Activated CD4-positive, CD25-positive, alpha-beta regulatory T cell (primary cell): ENCODE data around the gene DNM3.
A peak's percentile ranks its signal among the peaks of the same experiment; 100 is the strongest.
"Not testable (repeated sequence)": the region's sequence is repeated elsewhere in the genome, so short reads cannot be mapped to it uniquely, and the experiment has no call there.

ENCODE experiments used
- DNase-seq, 4 experiments: peaks; one replicate each; lab custom pipeline; 2025; lab: John Stamatoyannopoulos, UW

Gene DNM3

GRCh38 chr1:172024944-172025738, 183.8 kb downstream of the DNM3 start:
- DNase-seq, result not testable (repeated sequence)

GRCh38 chr1:172040466-172040865, 199.2 kb downstream of the DNM3 start:
- DNase-seq, result no peak

DNA sequence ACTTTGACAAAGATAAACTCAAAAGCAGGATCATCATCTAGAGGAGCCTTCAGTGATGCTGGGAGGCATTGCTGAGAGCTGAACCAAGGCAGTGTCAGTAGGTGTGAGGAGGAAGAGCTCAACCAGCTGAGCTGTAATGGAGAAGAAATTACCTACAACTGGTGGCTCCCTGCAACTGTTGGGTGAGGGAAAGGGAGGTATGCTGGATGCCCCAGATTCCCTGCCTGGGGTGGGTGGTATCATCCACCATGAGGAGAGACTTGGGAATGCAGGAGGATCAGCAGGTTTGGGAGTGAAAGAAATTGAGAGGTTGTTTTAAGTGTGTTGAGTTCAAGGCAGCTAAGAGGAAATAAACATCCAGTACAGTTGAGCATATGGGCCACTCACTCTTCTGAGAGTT, 199.8 kb downstream of the DNM3 start:
- no peak for DNase-seq

- DNase-seq, result no peak
Observed at GRCh38 chr1:172041742-172042141, 200.4 kb downstream of the DNM3 start.

- no peak for DNase-seq
Observed at GRCh38 chr1:172043900-172044299, 202.6 kb downstream of the DNM3 start.

DNA sequence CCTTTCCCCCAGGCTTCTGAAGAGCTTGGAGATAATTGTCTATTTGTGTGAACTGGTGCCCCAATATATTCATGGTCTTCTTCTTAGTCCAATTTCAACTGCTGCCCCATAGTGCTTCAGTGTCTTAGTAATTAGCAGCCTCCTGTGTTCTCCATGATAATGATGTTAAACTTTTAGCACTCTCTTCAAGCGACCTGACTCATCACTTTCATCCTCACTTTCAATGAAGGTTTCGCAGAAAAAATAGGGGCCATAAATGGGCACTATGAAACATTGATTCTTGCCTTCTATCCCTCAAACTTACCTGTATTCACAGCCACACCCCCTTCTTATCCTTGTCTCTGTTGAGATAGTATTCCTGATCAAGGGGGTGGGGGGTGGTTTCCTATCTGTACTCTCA, 210.6 kb downstream of the DNM3 start:
- no peak for DNase-seq

DNA sequence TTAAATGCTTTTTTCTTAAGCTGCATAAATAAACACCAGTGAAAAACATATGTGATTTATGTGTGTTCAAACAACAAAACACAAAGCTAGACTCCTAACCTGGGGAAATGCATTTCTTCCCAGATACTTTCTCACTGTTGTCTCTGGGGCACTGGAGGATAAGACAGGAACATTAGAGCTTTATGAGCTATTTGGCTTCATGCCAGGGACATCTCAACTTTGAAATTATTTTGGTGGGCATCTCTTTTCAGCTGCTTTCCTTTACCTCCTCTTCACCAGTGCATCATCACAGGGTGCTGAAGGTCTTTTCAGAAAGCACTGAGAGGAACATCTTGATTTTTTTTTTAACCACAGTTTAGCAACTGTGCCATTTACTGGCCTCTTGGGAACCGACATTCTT, 212.9 kb downstream of the DNM3 start:
- no peak for DNase-seq

- not testable (repeated sequence) for DNase-seq
Observed at GRCh38 chr1:172055816-172056419, 214.6 kb downstream of the DNM3 start.

- DNase-seq, result no peak
Observed at GRCh38 chr1:172068334-172068733, 227.0 kb downstream of the DNM3 start.

- DNase-seq, result no peak
Observed at GRCh38 chr1:172069051-172069450, 227.8 kb downstream of the DNM3 start.

- DNase-seq, result no peak
Observed at GRCh38 chr1:172069534-172069933, 228.2 kb downstream of the DNM3 start.

- no peak for DNase-seq
Observed at GRCh38 chr1:172070055-172070454, 228.8 kb downstream of the DNM3 start.

DNA sequence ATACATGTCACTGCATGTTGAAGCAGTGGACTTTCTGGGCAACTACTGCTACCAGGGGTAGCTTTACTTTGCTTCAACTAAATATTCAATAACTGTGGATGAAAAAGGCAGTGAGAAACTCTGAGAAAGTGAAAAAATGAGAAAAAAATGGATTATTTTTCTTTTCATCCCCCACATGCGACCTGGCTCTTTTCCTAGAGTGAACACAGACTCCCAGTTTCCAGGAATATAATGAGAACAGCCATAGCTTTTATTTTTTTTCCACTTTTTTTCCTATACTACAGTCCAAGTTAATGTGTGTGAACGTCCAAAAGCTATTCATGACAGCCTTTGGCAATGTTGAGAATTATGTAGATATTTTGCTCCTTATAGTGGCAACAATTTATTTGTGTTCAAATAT, 230.4 kb downstream of the DNM3 start:
- no peak for DNase-seq

GRCh38 chr1:172079859-172080258, 238.6 kb downstream of the DNM3 start:
- DNase-seq, result not testable (repeated sequence)

- DNase-seq, result no peak
Observed at GRCh38 chr1:172083191-172083590, 241.9 kb downstream of the DNM3 start.

DNA sequence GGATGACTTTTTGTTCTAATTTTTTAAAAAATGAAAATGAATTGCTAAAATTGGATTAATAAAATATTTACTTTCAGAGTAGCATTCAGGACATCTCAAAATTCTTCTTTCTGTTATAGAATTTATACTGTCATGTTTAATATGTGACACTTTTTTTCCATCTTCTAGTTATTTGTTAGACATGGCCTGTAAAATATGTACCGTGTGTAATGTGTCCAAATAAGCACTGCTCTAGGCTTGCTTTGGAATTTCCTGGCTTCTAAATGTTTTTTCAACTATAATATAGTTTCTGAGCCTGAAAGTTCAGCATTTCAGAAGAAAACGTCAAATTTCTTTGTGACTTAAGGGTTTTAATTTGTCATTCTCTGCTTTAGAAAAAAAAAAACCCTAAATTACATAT, 243.6 kb downstream of the DNM3 start:
- DNase-seq, result no peak

DNA sequence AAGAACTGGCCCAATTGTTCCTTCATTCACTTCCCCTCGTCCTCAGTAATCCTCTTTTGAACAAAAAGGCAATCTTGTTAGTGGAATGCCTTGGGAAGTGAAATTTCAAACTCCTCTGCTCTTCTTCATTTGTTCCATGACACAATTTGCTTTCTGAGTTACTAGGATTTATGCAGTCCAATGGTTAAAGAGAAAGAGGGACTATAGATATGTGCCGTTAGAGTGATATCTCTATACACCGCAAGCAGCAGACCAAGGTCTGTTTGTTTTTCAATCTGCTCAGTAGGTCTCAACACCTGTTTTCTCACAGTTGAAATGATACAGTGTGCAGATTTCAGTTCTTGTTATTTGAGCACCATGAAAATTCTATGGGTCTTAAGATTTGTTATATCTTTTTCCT, 244.0 kb downstream of the DNM3 start:
- DNase-seq, result no peak

GRCh38 chr1:172086137-172086536, 244.8 kb downstream of the DNM3 start:
- DNase-seq, result no peak

- no peak for DNase-seq
Observed at GRCh38 chr1:172088256-172088655, 247.0 kb downstream of the DNM3 start.

DNA sequence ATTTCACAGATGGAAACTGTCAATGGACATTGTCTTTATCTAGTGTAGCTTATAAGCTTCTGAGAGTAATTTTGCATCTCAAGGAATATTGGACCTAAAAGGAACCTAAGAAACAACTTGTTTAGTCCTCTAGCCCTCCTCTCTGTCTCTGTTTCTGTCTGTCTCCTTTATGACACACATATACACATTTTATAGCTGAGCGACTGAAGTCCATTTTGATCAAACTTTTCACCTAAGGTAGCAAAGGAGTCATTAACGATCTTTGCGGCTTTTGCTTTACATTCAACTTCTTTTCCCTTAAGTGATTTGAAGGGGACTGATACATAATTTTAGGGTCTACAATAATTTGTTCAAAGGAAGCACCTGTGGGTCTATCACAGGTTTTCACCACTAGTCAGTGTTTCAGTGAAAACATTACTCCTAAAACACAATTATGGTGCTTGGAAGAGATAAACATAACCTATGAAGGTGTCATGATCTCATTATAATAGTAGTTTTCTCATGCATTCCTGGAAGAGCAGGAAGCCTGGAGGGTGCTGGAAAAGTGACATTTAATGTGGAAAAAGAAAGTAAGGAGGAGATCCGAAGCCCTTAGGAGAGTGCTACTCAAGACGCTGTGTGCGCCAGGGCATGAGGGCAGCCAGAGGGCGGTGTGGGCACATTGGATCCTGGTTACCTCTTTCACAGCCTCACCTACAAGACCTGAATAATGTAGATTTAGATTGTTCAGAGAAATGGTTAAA, 248.6 kb downstream of the DNM3 start:
- DNase-seq, result peak; percentile 22 to 49 (median 37)

DNA sequence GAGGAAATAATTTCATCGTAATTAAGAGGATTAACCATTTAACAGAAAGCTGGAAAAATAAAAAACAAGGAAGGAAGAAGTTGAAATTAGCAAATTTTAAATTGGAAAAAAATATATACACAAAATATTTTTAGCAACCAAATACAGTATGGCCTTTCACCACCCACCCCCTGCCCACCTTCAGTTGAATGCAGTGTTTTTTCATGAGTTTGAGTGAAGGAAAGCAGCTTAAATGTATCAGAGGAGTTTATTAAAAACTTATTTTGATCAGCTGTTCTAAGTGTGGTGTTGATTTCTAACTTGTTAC, 249.2 kb downstream of the DNM3 start:
- no peak for DNase-seq

- no peak for DNase-seq
Observed at GRCh38 chr1:172095846-172096245, 254.5 kb downstream of the DNM3 start.

GRCh38 chr1:172105230-172105629, 263.9 kb downstream of the DNM3 start:
- DNase-seq, result no peak
